GM12891 (cell line): Measurements from ENCODE around the gene HOXD4.

Experiments
- DNase-seq: peaks from one replicate; pipeline ENCODE4 v3.0.0; 2011; ENCODE audit warnings: low spot score; ENCODE audit not compliant: insufficient read length
- FAIRE-seq: peaks from 2 replicates; lab custom pipeline; 2011; peaks lifted over from hg19 to GRCh38; lab: Jason Lieb, UNC
- PAX5 ChIP-seq: IDR thresholded peaks from 2 replicates; pipeline ENCODE4 v1.6.1; 2011; ENCODE audit warnings: low read length, moderate library complexity, mild to moderate bottlenecking; ENCODE audit not compliant: insufficient read depth, severe bottlenecking
- POLR2A ChIP-seq: IDR thresholded peaks from 2 replicates; pipeline ENCODE4 v1.6.1; 2011; ENCODE audit warnings: low read depth, low read length, control low read depth
- POLR2AphosphoS5 ChIP-seq: IDR thresholded peaks from 2 replicates; pipeline ENCODE4 v1.6.1; 2011; ENCODE audit warnings: low read depth, low read length, control low read depth
- POU2F2 ChIP-seq: IDR thresholded peaks from 2 replicates; pipeline ENCODE4 v1.6.1; 2011; ENCODE audit warnings: low read depth, mild to moderate bottlenecking, control low read depth, low read length, moderate library complexity
- SPI1 ChIP-seq: IDR thresholded peaks from 2 replicates; pipeline ENCODE4 v1.6.1; 2011; ENCODE audit warnings: low read depth, low read length, control low read depth
- TAF1 ChIP-seq: IDR thresholded peaks from 2 replicates; pipeline ENCODE4 v1.6.1; 2011; ENCODE audit warnings: low read depth, low read length, control low read depth

The HOXD4 gene

DNA sequence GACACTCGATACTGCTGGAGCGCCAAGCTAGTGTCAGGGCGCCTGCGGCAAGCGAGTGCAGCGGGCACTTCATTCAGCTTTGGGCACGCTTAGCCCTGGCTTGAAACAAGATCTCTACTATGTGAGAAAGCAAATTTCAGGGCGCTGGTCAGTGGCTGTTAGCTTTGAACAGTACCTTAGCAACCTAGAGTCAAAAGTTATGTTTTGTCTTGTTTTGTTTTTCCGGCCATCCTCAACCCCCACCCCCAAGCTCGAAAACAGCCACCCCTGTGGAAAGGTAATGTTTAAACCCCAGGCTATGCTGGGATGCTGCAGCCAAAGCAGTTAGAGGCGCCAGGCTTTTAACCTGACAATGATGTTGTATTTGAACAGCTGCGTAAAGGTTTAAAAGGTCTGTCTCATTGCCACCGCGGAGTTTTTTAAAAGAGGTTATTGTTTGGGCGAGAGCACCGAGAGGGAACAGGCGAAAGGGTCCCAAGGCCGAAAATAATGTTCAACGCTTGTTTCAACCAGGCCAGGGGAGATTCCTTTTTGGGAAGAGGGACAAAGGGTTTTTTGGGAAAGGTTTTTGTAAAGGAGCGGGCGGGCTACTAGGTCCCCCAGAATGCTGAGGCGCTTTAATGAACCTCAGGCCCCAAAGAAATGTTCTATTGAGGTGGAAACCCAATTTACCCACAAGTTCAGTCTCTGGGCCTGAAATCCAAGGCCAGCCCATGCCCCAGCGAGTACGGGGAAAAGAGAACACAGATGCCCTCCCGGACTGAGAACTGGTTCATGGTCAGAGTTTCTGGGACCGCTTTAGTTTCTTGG, 37.0 kb upstream of the HOXD4 start:
- no peak for FAIRE-seq
- DNase-seq = no peak
- no peak for TF ChIP-seq SPI1
- TF ChIP-seq TAF1 = no peak
- no peak for TF ChIP-seq POLR2A
- no peak for TF ChIP-seq POLR2AphosphoS5
- no peak for TF ChIP-seq PAX5
- no peak for TF ChIP-seq POU2F2

DNA sequence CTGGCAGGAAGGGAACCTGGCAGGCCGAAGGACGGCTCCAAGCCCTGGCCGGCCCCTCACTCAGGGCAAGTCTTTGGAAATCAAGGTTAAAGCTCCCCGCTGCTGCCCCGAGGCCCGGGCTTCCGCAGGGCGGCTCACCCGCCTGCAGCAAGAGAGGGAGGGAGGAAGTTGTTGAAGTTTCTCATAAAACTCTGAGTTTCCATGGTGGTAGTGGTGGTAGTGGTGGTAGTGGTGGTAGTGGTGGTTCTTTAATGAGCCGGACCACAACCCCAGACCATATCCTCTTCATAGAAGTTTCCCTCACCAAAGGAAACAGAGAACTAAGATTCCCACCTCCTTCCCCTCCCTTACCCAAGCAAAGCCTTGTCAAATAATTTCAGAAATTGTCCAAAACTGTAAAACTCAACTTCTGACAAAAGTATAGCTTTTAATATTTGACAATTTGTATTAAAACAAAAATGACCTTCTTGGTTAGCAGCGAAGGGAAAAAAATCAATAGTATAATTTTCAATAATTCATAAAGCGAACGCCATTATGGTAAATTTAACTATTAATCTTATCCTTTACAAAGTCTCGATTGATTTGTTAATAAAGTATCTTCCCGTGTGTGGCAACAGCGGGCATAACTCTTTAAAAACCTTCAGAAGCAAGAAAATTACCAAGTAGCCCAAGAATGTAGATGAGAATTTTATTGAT, 36.3 kb upstream of the HOXD4 start:
- FAIRE-seq (no peak), DNase-seq (no peak)
- TF ChIP-seq POLR2A (no peak), PAX5 (no peak), POU2F2 (no peak), POLR2AphosphoS5 (no peak), SPI1 (no peak), TAF1 (no peak)

DNA sequence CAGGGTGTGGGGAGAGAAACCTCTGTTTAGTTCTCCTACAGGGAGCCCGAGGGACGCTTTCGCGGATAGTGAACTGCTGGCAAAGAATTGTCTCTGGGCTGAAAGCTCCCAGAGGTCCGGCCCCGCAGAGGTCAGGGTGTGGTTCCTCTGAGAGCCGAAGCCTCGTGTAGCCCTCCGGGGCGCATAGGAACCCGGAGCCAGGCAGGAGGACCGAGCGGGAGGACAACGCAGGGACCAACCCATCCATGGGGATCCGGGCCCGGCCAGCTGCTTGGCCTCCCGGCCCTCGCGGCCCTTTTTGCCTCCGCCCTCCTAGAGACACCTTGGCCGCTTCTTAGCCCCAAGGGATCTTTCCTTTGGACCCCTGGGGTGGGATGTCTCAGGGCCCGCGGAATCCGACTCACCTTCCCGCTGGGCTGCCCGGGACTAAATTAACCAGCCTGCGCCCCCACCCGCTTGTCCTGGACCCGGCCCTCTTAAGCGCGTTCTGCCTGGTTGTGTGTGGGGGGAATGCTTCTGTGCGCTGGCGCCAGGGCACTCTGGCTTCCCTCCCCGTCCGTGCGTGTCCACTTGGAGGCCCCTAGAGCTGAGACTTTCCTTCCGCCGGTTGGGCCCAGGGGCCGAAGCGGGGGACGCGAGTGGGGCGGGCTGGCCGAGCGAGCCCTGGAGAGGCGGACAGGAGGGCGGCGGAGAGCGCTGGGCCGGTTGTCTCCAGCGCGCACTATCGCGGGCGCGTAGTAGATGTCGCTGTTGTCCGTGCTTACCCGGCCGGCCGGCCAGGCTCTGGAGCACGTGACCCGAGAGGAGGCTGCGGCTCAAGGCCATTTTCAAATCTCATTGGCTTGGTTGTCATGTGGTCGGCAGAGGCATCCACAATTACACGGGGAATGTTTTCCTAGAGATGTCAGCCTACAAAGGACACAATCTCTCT, 35.2 kb upstream of the HOXD4 start, which contains the start of gene HOXD10:
TSS of gene HOXD10 (plus strand) at position 896 of the 931 bp plus-strand sequence. CDS start 56 bp downstream, outside the sequence.
- TF ChIP-seq POLR2AphosphoS5 (no peak), POLR2A (no peak), PAX5 (no peak), SPI1 (no peak), TAF1 (no peak), POU2F2 (no peak)
- no peak for DNase-seq
- no peak for FAIRE-seq

DNA sequence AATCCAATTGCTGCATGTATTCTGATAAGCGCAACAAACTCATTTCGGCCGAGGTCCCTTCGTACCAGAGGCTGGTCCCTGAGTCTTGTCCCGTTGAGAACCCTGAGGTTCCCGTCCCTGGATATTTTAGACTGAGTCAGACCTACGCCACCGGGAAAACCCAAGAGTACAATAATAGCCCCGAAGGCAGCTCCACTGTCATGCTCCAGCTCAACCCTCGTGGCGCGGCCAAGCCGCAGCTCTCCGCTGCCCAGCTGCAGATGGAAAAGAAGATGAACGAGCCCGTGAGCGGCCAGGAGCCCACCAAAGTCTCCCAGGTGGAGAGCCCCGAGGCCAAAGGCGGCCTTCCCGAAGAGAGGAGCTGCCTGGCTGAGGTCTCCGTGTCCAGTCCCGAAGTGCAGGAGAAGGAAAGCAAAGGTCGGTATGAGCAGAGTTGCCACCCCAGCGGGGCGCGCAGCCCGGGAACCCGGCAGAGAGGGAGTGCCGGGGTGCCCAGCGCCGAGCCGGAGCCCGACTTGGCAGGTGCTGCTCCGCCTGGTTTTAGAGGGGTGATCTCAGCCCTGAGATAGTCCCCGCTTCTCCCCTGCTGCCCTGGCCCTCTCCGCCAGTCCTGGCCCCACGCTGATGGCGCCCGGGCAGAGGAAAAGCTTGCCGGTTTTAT, 34.1 kb upstream of the HOXD4 start:
- FAIRE-seq = no peak
- DNase-seq = no peak
- no peak for TF ChIP-seq POLR2A
- TF ChIP-seq POU2F2 = no peak
- no peak for TF ChIP-seq TAF1
- no peak for TF ChIP-seq PAX5

DNA sequence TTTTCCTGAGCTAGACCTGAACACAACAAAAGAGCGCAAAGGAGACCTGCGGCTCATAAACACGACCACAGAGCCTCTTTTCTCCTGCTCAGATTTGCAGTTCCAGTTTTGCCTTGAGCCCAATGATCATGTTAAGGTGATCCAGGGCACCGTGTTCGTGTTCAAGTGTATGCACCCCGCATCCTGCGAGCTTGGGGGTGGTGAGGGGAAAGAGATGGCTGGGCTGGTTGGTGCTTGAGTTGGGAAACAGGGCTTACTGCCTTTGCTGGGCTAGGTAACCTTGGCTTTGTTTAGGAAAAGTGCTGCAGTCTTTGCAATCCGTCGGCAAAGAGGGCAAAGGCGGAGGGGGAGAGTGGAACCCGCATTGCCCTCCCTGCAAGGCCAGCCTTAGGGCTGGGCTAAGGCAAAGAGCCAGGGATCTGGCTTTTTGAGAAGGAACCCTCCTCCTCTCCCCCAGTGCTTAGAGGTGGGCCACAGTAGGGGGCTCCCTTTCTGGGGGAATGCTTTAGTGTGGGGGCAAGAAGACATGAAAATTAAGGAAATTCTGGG, 33.5 kb upstream of the HOXD4 start:
- DNase-seq (no peak), FAIRE-seq (no peak)
- TF ChIP-seq TAF1 = no peak
- TF ChIP-seq POLR2AphosphoS5 = no peak
- no peak for TF ChIP-seq POU2F2
- no peak for TF ChIP-seq POLR2A
- TF ChIP-seq SPI1 = no peak
- TF ChIP-seq PAX5 = no peak

DNA sequence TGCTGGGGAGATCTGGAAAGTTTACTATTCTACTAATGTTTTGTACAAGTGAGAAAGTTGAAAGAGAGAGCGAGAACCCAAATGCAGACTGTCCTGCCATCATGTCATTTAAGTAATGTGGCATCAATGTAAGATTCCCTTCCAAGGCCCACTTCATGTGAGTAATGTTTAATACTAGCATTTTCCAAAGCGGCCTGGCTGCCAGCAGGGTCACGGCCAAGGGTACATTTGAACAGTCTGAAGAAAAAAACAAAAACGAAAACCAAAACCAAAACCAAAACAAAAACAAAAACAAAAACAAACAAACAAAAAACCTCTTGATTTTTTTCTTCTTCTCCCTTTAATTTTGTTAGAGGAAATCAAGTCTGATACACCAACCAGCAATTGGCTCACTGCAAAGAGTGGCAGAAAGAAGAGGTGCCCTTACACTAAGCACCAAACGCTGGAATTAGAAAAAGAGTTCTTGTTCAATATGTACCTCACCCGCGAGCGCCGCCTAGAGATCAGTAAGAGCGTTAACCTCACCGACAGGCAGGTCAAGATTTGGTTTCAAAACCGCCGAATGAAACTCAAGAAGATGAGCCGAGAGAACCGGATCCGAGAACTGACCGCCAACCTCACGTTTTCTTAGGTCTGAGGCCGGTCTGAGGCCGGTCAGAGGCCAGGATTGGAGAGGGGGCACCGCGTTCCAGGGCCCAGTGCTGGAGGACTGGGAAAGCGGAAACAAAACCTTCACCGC, 32.6 kb upstream of the HOXD4 start:
- FAIRE-seq (no peak), DNase-seq (no peak)
- TF ChIP-seq POLR2AphosphoS5 (no peak), PAX5 (no peak), TAF1 (no peak), POLR2A (no peak), SPI1 (no peak), POU2F2 (no peak)

DNA sequence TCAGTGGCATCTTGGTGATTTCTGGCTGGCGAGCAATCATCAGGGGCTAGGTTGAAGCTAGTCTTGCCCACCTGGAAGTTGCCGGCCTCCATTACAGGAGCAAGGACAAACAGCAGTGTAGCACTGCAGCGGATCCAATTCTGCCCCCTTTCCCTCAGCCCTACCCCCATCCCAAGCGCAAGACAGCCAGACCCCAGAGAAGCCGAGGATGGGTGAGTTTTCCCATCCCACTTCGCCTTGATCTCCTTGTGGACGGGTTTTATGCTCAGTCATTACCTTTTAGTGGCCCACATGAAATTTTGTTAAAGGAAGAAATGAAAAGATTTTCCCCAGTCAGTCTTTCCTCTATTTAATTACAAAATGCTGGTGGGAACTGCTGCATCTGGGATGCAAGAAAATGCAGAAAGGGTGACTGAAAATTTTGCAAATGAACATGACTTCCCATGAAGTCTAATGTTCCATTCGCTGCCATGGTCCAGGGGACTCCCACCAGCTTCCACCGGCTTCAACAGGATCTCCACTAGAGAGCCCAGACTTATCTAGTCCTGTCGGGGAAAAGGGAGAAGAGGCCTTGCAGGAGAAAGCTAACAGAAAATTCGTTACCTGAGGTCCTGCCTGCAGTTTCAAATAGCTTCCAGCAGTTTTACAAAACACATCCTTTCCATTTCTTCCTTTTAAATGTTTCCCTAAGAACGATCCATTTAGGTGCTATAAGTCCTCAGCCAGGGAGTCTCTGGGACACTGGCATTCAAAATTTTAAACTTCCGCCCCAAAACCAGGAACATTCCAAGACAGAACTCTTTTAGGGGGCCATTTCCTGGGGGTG, 30.8 kb upstream of the HOXD4 start:
- no peak for FAIRE-seq
- DNase-seq = no peak
- no peak for TF ChIP-seq POLR2AphosphoS5
- no peak for TF ChIP-seq POU2F2
- TF ChIP-seq TAF1 = no peak
- no peak for TF ChIP-seq SPI1
- TF ChIP-seq POLR2A = no peak
- no peak for TF ChIP-seq PAX5
